Esophagus muscularis mucosa (tissue), 4 donors: ENCODE data around the gene S100A1. TPM values are rescaled to one million over a fixed set of nuclear protein-coding genes. Genes with fewer than 3 reads are reported as not detected.
A peak's percentile ranks its signal among the peaks of the same experiment; 100 is the strongest.
"Not testable (repeated sequence)": the region's sequence is repeated elsewhere in the genome, so short reads cannot be mapped to it uniquely, and the experiment has no call there.

Experiments
- DNase-seq: peaks from one replicate; pipeline ENCODE4 v3.0.0-alpha.2; 2017; ENCODE audit errors: extremely low spot score
- H3K27ac ChIP-seq, 4 donors: fragments of 200-600 bp; sonication (generic); replicated peaks in 1 of 4; 1 replicate in 3 of 4; 2 replicates in 1 of 4; pipeline ENCODE4 v1.5.1; 2016 to 2019; ENCODE audit warnings: mild to moderate bottlenecking in 1 of 4
- H3K27me3 ChIP-seq, 4 donors: fragments of 200-600 bp; sonication (generic); one replicate each; pipeline versions ENCODE4 v1.5.1 to v1.6.0; 2016 to 2019
- H3K36me3 ChIP-seq, 4 donors: fragments of 200-600 bp; sonication (generic); one replicate each; pipeline ENCODE4 v1.5.1; 2016 to 2019
- H3K4me1 ChIP-seq, 4 donors: fragments of 200-600 bp; sonication (generic); one replicate each; pipeline ENCODE4 v1.5.1; 2016 to 2019
- H3K4me3 ChIP-seq, 4 donors: fragments of 200-600 bp; sonication (generic); 1 replicate in 2 of 4; 2 replicates in 2 of 4; pipeline ENCODE4 v1.5.1; 2016 to 2019; ENCODE audit warnings: mild to moderate bottlenecking in 4 of 4, moderate library complexity in 1 of 4
- H3K9me3 ChIP-seq, 4 donors: fragments of 200-600 bp; sonication (generic); 1 replicate in 3 of 4; 2 replicates in 1 of 4; pipeline ENCODE4 v1.5.1; 2016 to 2019
- EP300 ChIP-seq: sonication (generic); formaldehyde crosslinking; IDR thresholded peaks from one replicate; pipeline ENCODE4 v1.6.1; 2017; ENCODE audit warnings: antibody characterized with exemption
- POLR2A ChIP-seq: fragments of 450-650 bp; IDR thresholded peaks from one replicate; pipeline ENCODE4 v1.6.1; 2017; ENCODE audit warnings: antibody characterized with exemption, moderate library complexity, mild to moderate bottlenecking, low read depth
- POLR2AphosphoS5 ChIP-seq, 2 donors: sonication (generic); formaldehyde crosslinking; IDR thresholded peaks; one replicate each; pipeline ENCODE4 v1.6.1; 2017; ENCODE audit warnings: antibody characterized with exemption in 2 of 2
- WGBS: methylation state at CpG from one replicate; pipeline ENCODE4 v1.1.5; 2018; 5-methylcytosine and 5-hydroxymethylcytosine counted together
- intact Hi-C: fragments of 100-400 bp; cut with DNase I; formaldehyde crosslinking; loops from one replicate; pipeline ENCODE4 v1.15.1; 2023
- total RNA-seq, 4 donors: library from RNA; depleted of rRNA; stranded (reverse); fragments of >200 nt; gene quantifications; one replicate each; pipeline versions ENCODE4 v1.1.0 to v1.2.1, GENCODE V29; 2016
- TF ChIP-seq, protein P1 (sequence below), 3 experiments: fragments of 200-600 bp in 2 of 3; fragments of 450-650 bp in 1 of 3; sonication (generic) in 2 of 3; IDR thresholded peaks; one replicate each; pipeline ENCODE4 v1.5.1; 2017 to 2019; ENCODE audit warnings: antibody characterized with exemption in 3 of 3, mild to moderate bottlenecking in 2 of 3, moderate library complexity in 1 of 3

The S100A1 gene
- total RNA-seq, 4 donors from 2014 or later = 4.3 to 17.9 (median 9.2) TPM

DNA sequence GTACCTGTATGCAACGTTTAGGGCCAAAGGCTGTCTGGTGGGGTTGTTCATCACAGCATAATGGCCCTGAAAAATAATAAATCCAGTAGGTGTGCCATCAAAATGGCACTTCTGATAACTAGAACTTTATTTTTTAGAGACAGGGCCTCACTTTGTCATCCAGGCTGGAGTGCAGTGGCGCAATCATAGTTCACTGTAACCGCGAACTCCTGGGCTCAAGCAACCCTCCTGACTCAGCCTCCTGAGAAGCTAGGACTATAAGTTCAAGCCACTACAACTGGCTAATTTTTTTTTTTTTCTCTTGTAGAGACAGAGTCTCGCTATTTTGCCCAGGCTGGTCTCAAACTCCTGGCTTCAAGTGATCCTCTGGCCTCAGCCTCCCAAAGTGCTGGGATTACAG is 35.0 kb downstream of the S100A1 start:
- Histone ChIP-seq H3K9me3 (no peaks in the 10 kb centered on the region), H3K36me3 (peaks cover 61 to 85% (median 79%) of the 10 kb centered on the region in 4 donors), H3K4me1 (peaks cover 10 to 15% (median 14%) of the 10 kb centered on the region in 4 donors), H3K4me3 (no peak overlapping the region), H3K27ac (peak overlapping the region in 1 of 4 donors; percentile 23), H3K27me3 (no peaks in the 10 kb centered on the region)
- intact Hi-C loops = no loop called here
- DNase-seq = no peak
- whole genome bisulfite sequencing = 82% methylated on average over 5 of the region's 5 CpGs
- TF ChIP-seq, protein P1, sequence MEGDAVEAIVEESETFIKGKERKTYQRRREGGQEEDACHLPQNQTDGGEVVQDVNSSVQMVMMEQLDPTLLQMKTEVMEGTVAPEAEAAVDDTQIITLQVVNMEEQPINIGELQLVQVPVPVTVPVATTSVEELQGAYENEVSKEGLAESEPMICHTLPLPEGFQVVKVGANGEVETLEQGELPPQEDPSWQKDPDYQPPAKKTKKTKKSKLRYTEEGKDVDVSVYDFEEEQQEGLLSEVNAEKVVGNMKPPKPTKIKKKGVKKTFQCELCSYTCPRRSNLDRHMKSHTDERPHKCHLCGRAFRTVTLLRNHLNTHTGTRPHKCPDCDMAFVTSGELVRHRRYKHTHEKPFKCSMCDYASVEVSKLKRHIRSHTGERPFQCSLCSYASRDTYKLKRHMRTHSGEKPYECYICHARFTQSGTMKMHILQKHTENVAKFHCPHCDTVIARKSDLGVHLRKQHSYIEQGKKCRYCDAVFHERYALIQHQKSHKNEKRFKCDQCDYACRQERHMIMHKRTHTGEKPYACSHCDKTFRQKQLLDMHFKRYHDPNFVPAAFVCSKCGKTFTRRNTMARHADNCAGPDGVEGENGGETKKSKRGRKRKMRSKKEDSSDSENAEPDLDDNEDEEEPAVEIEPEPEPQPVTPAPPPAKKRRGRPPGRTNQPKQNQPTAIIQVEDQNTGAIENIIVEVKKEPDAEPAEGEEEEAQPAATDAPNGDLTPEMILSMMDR (IDR thresholded peaks at IDR 0.05) = no peak
- TF ChIP-seq POLR2AphosphoS5 (IDR thresholded peaks at IDR 0.05) = no peak
- no peak for TF ChIP-seq EP300
- TF ChIP-seq POLR2A = no peak

DNA sequence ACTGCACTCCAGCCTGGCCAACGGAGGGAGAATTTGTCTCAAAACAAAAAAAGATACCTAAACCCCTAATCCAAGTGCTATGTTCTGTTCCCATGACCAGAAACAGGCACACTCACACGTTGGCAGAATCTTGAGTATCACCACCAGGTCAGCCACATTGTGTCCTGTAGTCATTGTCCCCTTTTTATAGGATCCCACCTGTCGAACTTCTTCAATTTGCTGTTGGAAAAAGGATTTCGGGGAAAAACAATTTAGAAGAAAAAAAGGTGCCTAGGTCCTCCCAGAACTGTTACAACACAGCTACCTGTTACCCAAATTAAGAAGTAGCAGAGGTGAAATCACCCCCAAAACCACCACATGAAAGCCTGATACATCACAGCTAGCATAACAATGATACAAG is 39.2 kb downstream of the S100A1 start:
- no peaks in the 10 kb centered on the region for H3K27me3 ChIP-seq
- intact Hi-C loops = no loop called here
- WGBS = 84% methylated on average over 4 of the region's 4 CpGs
- H3K4me1 ChIP-seq = peaks cover 14 to 30% (median 23%) of the 10 kb centered on the region in 4 donors
- no peak for DNase-seq
- no peak for TF ChIP-seq POLR2A
- TF ChIP-seq, protein P1 (IDR thresholded peaks at IDR 0.05) = no peak
- TF ChIP-seq POLR2AphosphoS5 (IDR thresholded peaks at IDR 0.05) = no peak
- TF ChIP-seq EP300 = no peak
- H3K27ac ChIP-seq = no peak overlapping the region
- no peak overlapping the region for H3K4me3 ChIP-seq
- peaks cover 57 to 73% (median 69%) of the 10 kb centered on the region in 4 donors for H3K36me3 ChIP-seq
- H3K9me3 ChIP-seq = no peaks in the 10 kb centered on the region

DNA sequence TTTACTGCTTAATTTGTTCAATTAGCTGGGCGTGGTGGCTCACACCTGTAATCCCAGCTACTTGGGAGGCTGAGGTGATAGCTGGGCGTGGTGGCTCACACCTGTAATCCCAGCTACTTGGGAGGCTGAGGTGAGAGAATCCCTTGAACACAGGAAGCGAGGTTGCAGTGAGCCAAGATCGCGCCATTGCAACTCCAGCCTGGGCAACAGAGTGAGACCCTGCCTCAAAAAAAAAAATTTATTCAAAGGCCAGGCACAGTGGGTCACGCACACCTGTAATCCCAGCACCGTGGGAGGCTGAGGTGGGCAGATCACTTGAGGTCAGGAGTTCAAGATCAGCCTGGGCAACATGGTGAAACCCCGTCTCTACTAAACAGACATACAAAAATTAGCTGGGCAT is 40.4 kb downstream of the S100A1 start:
- WGBS = 93% methylated on average over 8 of the region's 8 CpGs

DNA sequence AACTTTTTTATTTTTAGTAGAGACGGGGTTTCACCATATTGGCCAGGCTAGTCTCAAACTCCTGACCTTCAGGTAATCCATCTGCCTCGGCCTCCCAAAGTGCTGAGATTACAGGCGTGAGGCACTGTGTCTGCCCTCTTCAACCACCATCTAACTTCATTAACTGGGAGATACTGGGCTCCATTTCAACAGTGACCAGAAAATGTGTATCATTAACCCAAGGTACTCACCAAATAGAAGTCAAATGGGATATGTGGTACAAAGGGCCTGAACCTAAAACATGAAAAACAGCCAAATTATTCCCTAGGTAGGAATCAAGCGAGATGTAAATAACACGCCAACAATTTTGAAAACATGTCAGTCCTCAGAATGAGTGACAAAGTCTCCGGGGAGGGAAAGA is 41.4 kb downstream of the S100A1 start:
- H3K9me3 ChIP-seq = no peaks in the 10 kb centered on the region
- H3K27me3 ChIP-seq = no peaks in the 10 kb centered on the region
- WGBS = 72% methylated on average over 6 of the region's 6 CpGs
- TF ChIP-seq, protein P1 (IDR thresholded peaks at IDR 0.05) = no peak
- TF ChIP-seq POLR2AphosphoS5 (IDR thresholded peaks at IDR 0.05) (no peak), EP300 (no peak), POLR2A (no peak)
- H3K4me3 ChIP-seq = peak overlapping the region; percentile 73 to 82 (median 78)
- intact Hi-C loops = no loop called here
- H3K4me1 ChIP-seq = peaks cover 14 to 31% (median 23%) of the 10 kb centered on the region in 4 donors
- peak overlapping the region in 2 of 4 donors; percentile 84 to 87 for H3K27ac ChIP-seq
- no peak for DNase-seq
- peaks cover 43 to 51% (median 48%) of the 10 kb centered on the region in 4 donors for H3K36me3 ChIP-seq

More for the DNA sequence above, 40.4 kb downstream of the S100A1 start:
- H3K4me3 ChIP-seq, DNase-seq, intact Hi-C loops, H3K9me3 ChIP-seq, H3K27me3 ChIP-seq: not testable (repeated sequence)
- H3K27ac ChIP-seq = peak overlapping the region in 1 of 4 donors; percentile 22
- peaks cover 47 to 60% (median 57%) of the 10 kb centered on the region in 4 donors for H3K36me3 ChIP-seq
- H3K4me1 ChIP-seq = peaks cover 14 to 31% (median 23%) of the 10 kb centered on the region in 4 donors

DNA sequence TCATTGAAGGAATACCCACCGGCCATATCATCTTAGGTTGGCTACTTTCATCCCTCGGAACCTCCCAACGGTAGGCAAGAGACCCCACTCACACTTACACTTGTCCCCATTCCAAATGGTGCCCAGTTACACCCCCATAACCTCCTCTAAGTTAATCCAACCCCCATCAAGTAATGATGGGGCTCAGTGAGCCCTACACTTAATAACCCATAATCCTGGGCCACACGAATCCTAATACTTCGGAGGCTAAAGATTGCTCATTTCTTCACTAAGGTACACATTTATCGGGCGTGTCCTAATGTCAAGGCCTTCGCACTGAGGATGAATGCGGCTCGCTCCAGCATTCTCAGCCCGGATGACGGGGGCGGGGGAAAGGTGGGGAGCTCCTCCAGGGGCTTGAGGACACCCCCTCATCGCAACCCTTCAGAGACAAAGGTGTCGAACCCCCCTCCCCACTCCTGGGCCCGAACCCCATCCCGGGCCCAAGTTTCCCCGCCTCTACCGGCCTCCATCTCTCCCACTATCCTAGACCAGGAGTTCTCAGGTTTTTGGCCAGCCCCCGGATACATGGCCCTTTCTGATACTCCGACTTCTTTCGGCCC is 42.1 kb downstream of the S100A1 start:
- H3K4me3 ChIP-seq = peak overlapping the region; percentile 73 to 82 (median 78)
- 1% methylated on average over 22 of the region's 22 CpGs for WGBS
- H3K36me3 ChIP-seq = peaks cover 35 to 43% (median 40%) of the 10 kb centered on the region in 4 donors
- TF ChIP-seq EP300 = no peak
- H3K27me3 ChIP-seq = no peaks in the 10 kb centered on the region
- no peaks in the 10 kb centered on the region for H3K9me3 ChIP-seq
- H3K4me1 ChIP-seq = peaks cover 14 to 31% (median 23%) of the 10 kb centered on the region in 4 donors
- peak overlapping the region; percentile 82 to 87 (median 85) for H3K27ac ChIP-seq
- intact Hi-C loops = no loop called here
- DNase-seq = no peak
